Vagina (tissue), 2 donors: ENCODE results near the gene TCN2.

Experiments
- CTCF ChIP-seq, 3 experiments: fragments of 450-650 bp in 2 of 3; fragments of 200-600 bp in 1 of 3; sonication (generic) in 1 of 3; IDR thresholded peaks; one replicate each; pipeline ENCODE4 v1.5.1; 2017 to 2019; ENCODE audit warnings: antibody characterized with exemption in 3 of 3, mild to moderate bottlenecking in 2 of 3, moderate library complexity in 2 of 3
- POLR2A ChIP-seq, 2 donors: fragments of 450-650 bp; IDR thresholded peaks; one replicate each; pipeline ENCODE4 v1.6.1; 2017; ENCODE audit warnings: antibody characterized with exemption in 2 of 2, mild to moderate bottlenecking in 2 of 2, moderate library complexity in 2 of 2
- POLR2AphosphoS5 ChIP-seq, 2 donors: sonication (generic); formaldehyde crosslinking; IDR thresholded peaks; one replicate each; pipeline ENCODE4 v1.9.0; 2017; ENCODE audit warnings: antibody characterized with exemption in 2 of 2, mild to moderate bottlenecking in 2 of 2, low read depth in 1 of 2; ENCODE audit not compliant: insufficient read depth in 1 of 2

DNA sequence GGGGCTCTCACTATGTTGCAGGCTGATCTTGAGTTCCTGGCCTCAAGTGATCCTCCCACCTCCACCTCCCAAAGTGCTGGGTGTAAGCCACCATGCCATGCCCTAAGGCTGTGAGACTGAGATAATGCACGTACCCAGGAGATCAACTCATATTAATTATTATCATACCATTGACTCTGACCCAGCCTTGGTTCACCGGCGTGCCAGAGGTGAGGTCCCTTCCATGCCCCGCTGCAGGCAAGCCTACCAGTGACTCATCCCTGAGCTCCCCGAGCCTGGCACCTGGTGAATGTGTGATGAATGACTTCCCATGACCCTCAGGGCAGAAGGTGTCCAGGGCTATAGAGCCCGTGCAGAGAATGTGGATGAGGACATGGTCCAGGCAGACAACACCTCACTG lies 44.6 kb upstream of the TCN2 start:
- TF ChIP-seq CTCF (IDR thresholded peaks at IDR 0.05) (no peak), POLR2A (IDR thresholded peaks at IDR 0.05) (no peak), POLR2AphosphoS5 (IDR thresholded peaks at IDR 0.05; ENCODE audit: insufficient read depth in 1 of 2, low read depth in 1 of 2) (no peak)
